Measurements from ENCODE around the gene MUS81. TPM values are rescaled to one million over a fixed set of nuclear protein-coding genes. Genes with fewer than 3 reads are reported as not detected.

MUS81 gene
- total and polyA plus RNA-seq, 9 of the 15 experiments (the other 6 are each of a cell fraction or from before 2014, with no cell fraction given), result 13.4 to 118 (median 53.7) TPM

GRCh38 chr11:65859812-65860277, 388 bp upstream of the MUS81 start:
- WGBS (ENCODE audit: insufficient coverage, low coverage, missing lambda C conversion rate), result 1% methylated on average over 13 of the region's 16 CpGs
- intact Hi-C loops (cut with micrococcal nuclease) (loop anchor here (1.0 to 5.0 kb wide), 2 partner anchors 28 to 42 kb away; partner anchors contain the start of genes FIBP and FOSL1), in situ Hi-C loops (cut with MboI) (no loop called here)
- no peak for FAIRE-seq
- no TSS peak for BruUV-seq (replicated peaks)
- POLR2A ChIA-PET, result interaction anchor here (0.6 to 5.6 kb wide), 32 partner anchors 9 to 663 kb away, joined by 3 to 151 read pairs (median 4); partner anchors contain the start of genes AP5B1, BANF1, CCDC85B and EIF1AD
- Histone ChIP-seq H3K4me3 (peak overlapping the region; percentile 95), H3K79me2 (ENCODE audit: control insufficient read depth, insufficient read depth, low read length) (peaks cover 57% of the 10 kb centered on the region), H3K9me1 (ENCODE audit: control insufficient read depth, insufficient read depth, low read length) (peaks cover 11% of the 10 kb centered on the region), H3K27me3 (ENCODE audit: control insufficient read depth in 2 of 2, insufficient read depth in 2 of 2, low read length in 2 of 2) (no peaks in the 10 kb centered on the region; a peak in 1 of 5 replicates), H3K4me2 (ENCODE audit: insufficient read depth, low read length) (peak overlapping the region; percentile 95), H3K27ac (ENCODE audit: extremely low read depth, low read depth, low read length) (peak overlapping the region; percentile 96), H3K9me3 (replicated peaks; ENCODE audit: control insufficient read depth, insufficient read depth, low read depth, low read length) (no peaks in the 10 kb centered on the region), H4K20me1 (replicated peaks; ENCODE audit: control insufficient read depth, insufficient read depth, low read length) (peaks cover 22% of the 10 kb centered on the region), H3K9ac (ENCODE audit: insufficient read depth in 1 of 2, low read depth in 2 of 2, low read length in 2 of 2) (peak overlapping the region; percentile 99 to 100), H3K4me1 (replicated peaks in 1 of 2; ENCODE audit: control insufficient read depth in 2 of 2, insufficient read depth in 2 of 2, low read length in 2 of 2) (peaks cover 14 to 78% of the 10 kb centered on the region in 2 experiments), H3K36me3 (ENCODE audit: control insufficient read depth, insufficient read depth, low read length) (peaks cover 57% of the 10 kb centered on the region), H2AFZ (ENCODE audit: low read depth, low read length) (peak overlapping the region; percentile 32)
- DNase-seq (ENCODE audit: extremely low read depth in 1 of 4, low spot score in 3 of 4), result no peak
- CTCF ChIA-PET (ENCODE audit: low intra/inter-chr PET ratio), result interaction anchor here (0.9 to 1.1 kb wide), 3 partner anchors 28 to 130 kb away, joined by 3 read pairs; partner anchors contain the start of gene FIBP
- no peak for ATAC-seq
- no peak for TF ChIP-seq ILK (tag; IDR thresholded peaks at IDR 0.05; ENCODE audit: borderline replicate concordance, low read depth)
- TF ChIP-seq SRSF3 (IDR thresholded peaks at IDR 0.05; ENCODE audit: insufficient read depth, low read length), result 0 out of 2 replicates have a peak, but pooled peaks have one; percentile 40
- TF ChIP-seq E2F4 (CRISPR knock-in tag; IDR thresholded peaks at IDR 0.05; ENCODE audit: low read depth), result no peak
- TF ChIP-seq, protein P1, sequence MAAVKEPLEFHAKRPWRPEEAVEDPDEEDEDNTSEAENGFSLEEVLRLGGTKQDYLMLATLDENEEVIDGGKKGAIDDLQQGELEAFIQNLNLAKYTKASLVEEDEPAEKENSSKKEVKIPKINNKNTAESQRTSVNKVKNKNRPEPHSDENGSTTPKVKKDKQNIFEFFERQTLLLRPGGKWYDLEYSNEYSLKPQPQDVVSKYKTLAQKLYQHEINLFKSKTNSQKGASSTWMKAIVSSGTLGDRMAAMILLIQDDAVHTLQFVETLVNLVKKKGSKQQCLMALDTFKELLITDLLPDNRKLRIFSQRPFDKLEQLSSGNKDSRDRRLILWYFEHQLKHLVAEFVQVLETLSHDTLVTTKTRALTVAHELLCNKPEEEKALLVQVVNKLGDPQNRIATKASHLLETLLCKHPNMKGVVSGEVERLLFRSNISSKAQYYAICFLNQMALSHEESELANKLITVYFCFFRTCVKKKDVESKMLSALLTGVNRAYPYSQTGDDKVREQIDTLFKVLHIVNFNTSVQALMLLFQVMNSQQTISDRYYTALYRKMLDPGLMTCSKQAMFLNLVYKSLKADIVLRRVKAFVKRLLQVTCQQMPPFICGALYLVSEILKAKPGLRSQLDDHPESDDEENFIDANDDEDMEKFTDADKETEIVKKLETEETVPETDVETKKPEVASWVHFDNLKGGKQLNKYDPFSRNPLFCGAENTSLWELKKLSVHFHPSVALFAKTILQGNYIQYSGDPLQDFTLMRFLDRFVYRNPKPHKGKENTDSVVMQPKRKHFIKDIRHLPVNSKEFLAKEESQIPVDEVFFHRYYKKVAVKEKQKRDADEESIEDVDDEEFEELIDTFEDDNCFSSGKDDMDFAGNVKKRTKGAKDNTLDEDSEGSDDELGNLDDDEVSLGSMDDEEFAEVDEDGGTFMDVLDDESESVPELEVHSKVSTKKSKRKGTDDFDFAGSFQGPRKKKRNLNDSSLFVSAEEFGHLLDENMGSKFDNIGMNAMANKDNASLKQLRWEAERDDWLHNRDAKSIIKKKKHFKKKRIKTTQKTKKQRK (IDR thresholded peaks at IDR 0.05; ENCODE audit: borderline replicate concordance, low read depth, low read length), result no peak
- TF ChIP-seq, protein P2, sequence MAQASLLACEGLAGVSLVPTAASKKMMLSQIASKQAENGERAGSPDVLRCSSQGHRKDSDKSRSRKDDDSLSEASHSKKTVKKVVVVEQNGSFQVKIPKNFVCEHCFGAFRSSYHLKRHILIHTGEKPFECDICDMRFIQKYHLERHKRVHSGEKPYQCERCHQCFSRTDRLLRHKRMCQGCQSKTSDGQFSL (CRISPR knock-in tag; IDR thresholded peaks at IDR 0.05), result 0 out of 2 replicates have a peak, but pooled peaks have one; percentile 9
- TF ChIP-seq, protein P2 (tag; IDR thresholded peaks at IDR 0.05), result no peak
- TF ChIP-seq TAL1 (IDR thresholded peaks at IDR 0.05), result no peak
- peak in 1 of 2 experiments; percentile 4; a peak in 1 of 4 replicates for TF ChIP-seq ZNF639 (CRISPR knock-in tag; conservative IDR thresholded peaks at IDR 0.05 in 1 of 2, IDR thresholded peaks at IDR 0.05 in 1 of 2)
- peak; percentile 83; the same call in 1 of the 2 replicates for TF ChIP-seq ZC3H8 (IDR thresholded peaks at IDR 0.05)
- peak; percentile 90 for TF ChIP-seq GTF2E2 (tag; IDR thresholded peaks at IDR 0.05)
- peak in 1 of 2 experiments; percentile 84; a peak in 1 of 4 replicates for TF ChIP-seq ARNT (IDR thresholded peaks at IDR 0.05)
